ENCODE data around the gene RAP1GAP. TPM values are rescaled to one million over a fixed set of nuclear protein-coding genes. Genes with fewer than 3 reads are reported as not detected.

RAP1GAP gene
- total RNA-seq, 2 experiments from 2014 or later = 0.37 to 0.69 TPM

DNA sequence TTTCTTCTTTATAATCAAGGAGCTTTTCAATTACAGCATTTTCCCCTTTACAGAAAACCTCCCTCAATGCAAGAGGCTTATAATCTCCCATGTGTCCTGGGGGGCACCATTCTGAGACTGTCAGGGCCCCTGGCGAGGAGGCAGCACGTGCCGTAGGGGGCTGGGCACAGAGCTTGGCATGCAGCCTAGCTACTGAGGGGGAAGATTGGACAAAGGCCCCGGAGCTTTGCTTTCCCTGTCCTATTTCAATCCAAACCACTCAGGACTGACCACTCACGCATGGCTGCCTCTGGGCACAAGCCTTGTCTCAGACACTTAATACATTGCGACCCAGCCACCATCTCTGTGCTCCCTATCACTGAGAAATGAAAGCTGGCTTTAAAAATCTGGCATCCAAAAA, 2.8 kb upstream of the RAP1GAP start:
- ATAC-seq (ENCODE audit: low read depth) = no peak
- Mint-ChIP-seq H3K9me3 (no peaks in the 10 kb centered on the region), H3K27me3 (peaks cover 22% of the 10 kb centered on the region), H3K4me3 (no peak overlapping the region), H3K27ac (no peak overlapping the region), H3K36me3 (no peaks in the 10 kb centered on the region), H3K4me1 (peaks cover 6% of the 10 kb centered on the region)
- no peak for DNase-seq
- POLR2A ChIA-PET = interaction anchor here (0.6 kb wide), 1 partner anchor 810 kb away, joined by 7 read pairs; no protein-coding TSS in a partner anchor

DNA sequence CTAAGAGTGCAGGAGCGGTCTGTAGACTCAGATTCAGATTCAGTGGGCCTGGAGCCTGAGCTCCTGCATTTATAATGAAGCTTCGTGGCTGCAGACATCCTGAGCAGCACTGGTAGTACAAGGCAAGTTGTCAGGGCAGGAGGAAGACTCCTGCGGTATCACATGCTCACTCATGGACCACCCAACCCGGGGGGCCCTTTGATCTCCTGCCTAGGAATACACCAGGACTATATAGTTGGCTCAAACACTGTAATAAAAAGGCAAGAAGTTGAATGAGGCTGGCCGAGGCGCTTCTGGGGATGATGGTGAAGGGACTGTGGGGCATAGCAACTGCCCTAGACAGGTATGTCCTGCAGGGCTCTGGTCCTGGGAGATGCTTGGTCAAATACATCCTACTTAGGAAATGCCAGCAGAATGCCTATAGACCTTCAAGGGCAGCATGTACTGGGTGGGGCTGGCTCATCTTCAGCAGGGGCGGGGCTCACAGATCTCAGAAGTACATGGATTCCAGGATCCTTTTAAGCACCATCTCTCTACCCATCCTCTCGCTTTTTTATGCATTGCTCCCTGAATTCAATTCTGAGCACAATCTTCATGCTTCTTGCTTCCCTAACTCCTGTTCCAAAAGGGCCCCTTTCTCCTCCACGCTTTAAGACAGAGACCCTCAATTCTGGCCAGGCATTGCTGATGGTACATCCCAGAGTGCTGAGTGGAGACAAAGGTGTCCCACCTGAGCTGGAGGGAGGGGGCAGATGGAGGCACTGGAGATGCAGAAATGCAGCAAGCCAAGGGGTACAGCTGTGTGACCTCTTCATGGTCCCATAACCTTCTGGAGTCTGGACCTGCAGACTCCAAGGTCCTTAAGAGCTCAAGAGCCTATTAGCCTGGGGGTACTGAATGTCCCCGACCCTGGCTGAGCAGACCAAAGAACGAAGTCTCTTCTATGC, 2.1 kb upstream of the RAP1GAP start:
- Mint-ChIP-seq H3K9me3 (no peaks in the 10 kb centered on the region), H3K27ac (no peak overlapping the region), H3K36me3 (no peaks in the 10 kb centered on the region), H3K27me3 (peaks cover 24% of the 10 kb centered on the region), H3K4me1 (peaks cover 8% of the 10 kb centered on the region), H3K4me3 (no peak overlapping the region)
- no peak for ATAC-seq (ENCODE audit: low read depth)
- no peak for DNase-seq
- POLR2A ChIA-PET = interaction anchor here (0.6 kb wide), 1 partner anchor 811 kb away, joined by 7 read pairs; no protein-coding TSS in a partner anchor

DNA sequence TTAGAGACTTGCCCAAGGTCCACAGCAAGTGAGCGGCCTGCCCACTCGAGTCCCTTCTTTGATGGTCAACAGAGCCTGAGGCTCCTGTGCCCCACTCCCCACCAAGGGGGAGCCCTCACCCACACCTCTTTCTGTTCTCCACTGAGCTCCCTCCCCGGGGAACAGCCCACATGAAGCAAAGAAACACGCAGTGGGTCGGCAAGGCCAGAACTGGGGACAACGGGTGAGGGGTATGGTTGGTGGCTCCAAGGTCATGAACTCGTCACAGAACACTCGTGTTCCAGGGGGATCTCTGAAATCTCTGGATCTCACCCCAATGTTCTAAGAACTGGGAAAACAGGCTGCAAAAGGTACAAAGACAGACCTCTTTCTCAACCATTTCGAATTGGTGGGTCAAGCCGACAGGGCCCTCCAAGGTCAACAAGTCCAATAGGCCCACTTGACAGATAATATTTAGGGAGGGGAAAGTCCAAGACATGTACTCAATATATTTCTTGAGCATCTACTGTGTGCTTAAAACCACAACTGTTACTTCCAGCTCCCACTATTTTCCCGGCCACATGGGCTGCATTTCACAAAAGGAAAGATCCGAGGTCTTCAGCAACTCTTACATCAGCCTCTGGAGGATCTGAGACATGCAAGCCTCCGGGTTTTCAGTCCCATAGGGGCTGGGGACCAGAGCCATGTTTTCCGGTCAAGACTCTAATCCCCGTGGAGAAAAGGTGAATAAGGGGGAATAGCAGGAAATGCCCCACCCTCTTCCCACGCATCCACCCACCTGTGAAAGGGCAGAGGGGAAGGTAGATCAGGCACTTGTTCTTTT, 1.1 kb upstream of the RAP1GAP start:
- Mint-ChIP-seq H3K27me3 (peaks cover 25% of the 10 kb centered on the region), H3K27ac (no peak overlapping the region), H3K4me3 (no peak overlapping the region), H3K9me3 (no peaks in the 10 kb centered on the region), H3K4me1 (peaks cover 11% of the 10 kb centered on the region), H3K36me3 (no peaks in the 10 kb centered on the region)
- no peak for DNase-seq
- no peak for ATAC-seq (ENCODE audit: low read depth)
- POLR2A ChIA-PET = no interaction called here

DNA sequence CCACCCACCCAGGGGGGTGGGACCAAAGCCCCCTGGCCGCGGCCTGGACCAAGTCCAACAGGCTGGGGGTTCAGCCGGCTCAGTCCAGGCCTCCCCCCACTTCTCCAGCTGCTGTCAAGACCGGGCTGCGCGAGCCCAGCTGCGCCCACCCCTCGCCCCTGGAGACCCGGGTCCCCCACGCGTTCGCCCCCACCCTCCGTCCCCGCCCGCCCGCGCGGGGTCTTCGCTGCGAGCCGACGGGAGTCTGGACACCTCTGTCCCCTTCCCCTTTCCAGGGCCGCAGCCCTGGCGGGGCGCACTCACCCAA, 253 bp downstream of the RAP1GAP start:
- POLR2A ChIA-PET = interaction anchor here (0.5 to 0.6 kb wide), 2 partner anchors 108 to 392 kb away, joined by 3 to 5 read pairs; no protein-coding TSS in a partner anchor
- ATAC-seq (ENCODE audit: low read depth) (no peak), DNase-seq (no peak)
- H3K36me3 Mint-ChIP-seq = no peaks in the 10 kb centered on the region
- H3K4me3 Mint-ChIP-seq = no peak overlapping the region
- H3K27ac Mint-ChIP-seq = no peak overlapping the region
- H3K4me1 Mint-ChIP-seq = peaks cover 11% of the 10 kb centered on the region
- no peaks in the 10 kb centered on the region for H3K9me3 Mint-ChIP-seq
- peaks cover 30% of the 10 kb centered on the region for H3K27me3 Mint-ChIP-seq

DNA sequence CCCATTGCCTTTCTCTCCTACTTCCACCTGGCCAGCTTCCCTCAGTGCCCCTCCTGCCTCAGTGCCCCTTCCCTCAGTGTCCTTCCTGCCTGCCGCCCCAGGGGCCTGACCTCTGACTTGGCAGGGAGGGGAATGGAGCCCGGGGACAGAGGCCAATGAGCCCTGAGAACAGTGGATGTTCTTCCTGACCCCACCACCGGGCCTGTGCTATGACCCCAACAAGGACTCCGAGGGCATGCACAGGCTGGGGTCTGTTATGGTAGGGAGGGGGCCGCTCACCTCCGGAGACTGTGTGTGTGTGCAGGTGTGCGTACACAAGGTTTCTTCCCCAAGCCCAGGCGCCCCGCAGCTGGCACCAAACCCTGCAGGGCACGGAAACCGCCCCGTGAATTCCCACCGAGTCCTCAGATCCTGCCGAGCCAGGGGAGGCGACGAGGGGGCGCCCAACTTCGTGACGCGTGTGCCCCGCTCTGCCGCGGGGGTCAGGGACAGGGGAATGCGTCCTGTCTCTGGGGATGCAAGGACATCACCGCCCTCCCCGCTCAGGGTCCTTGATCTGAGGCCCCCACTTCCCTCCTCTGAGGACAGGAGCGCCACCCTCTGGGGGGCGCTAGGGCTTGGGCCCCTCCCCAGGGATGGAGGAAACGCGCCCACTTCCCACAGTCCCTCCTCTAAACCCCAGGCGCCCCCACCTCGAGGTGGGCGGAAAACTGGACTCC, 766 bp downstream of the RAP1GAP start:
- Mint-ChIP-seq H3K36me3 (no peaks in the 10 kb centered on the region), H3K9me3 (no peaks in the 10 kb centered on the region), H3K27me3 (peaks cover 30% of the 10 kb centered on the region), H3K27ac (no peak overlapping the region), H3K4me1 (peaks cover 14% of the 10 kb centered on the region), H3K4me3 (no peak overlapping the region)
- DNase-seq = no peak
- POLR2A ChIA-PET = interaction anchor here (0.5 kb wide), 1 partner anchor 108 kb away, joined by 5 read pairs; no protein-coding TSS in a partner anchor
- ATAC-seq (ENCODE audit: low read depth) = no peak

DNA sequence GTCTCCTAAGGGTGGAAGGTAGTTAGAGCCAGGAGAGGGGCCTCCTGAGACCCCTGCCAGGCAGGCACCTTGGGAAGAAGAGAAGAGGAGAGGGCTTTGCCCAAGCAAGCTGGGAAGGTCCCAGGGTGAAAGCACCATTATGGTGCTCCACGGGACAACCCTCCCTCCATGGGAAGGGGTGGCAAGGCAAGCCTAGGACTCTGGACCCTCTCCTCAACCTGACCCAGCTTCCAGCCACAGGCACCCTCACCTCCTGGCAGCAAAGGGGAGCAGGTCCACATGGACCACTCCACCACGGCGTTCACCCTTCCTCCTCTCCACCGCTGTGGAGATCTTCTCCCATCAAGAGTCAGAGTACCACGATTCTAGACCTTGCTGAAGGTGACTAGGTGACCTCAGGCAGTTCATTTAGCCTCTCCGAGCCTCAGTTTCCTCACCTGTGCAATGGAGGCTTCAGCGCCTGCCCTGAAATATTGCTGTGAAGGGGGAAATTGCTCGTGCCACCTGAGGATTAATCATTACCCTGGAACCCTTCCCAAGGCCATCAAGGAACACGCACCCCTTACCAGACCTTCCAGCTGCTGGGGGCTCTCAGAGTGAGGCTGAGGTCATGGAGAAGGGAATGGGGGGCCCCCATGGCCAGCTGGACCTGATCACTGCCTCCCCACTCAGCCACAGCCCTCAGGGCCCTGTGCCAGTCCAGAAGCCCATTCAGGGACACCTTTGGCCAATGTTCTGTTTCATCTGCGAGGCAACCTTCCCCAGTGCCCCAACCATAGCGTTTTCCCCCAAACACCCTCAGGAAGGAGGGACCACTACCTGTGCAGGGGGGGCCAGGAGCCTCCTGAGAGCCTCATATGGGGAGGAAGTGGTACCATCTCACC, 1.6 kb downstream of the RAP1GAP start:
- DNase-seq (no peak), ATAC-seq (ENCODE audit: low read depth) (no peak)
- no peaks in the 10 kb centered on the region for H3K36me3 Mint-ChIP-seq
- POLR2A ChIA-PET = no interaction called here
- H3K27ac Mint-ChIP-seq = no peak overlapping the region
- H3K4me1 Mint-ChIP-seq = peaks cover 14% of the 10 kb centered on the region
- no peaks in the 10 kb centered on the region for H3K9me3 Mint-ChIP-seq
- H3K4me3 Mint-ChIP-seq = no peak overlapping the region
- H3K27me3 Mint-ChIP-seq = peaks cover 34% of the 10 kb centered on the region

DNA sequence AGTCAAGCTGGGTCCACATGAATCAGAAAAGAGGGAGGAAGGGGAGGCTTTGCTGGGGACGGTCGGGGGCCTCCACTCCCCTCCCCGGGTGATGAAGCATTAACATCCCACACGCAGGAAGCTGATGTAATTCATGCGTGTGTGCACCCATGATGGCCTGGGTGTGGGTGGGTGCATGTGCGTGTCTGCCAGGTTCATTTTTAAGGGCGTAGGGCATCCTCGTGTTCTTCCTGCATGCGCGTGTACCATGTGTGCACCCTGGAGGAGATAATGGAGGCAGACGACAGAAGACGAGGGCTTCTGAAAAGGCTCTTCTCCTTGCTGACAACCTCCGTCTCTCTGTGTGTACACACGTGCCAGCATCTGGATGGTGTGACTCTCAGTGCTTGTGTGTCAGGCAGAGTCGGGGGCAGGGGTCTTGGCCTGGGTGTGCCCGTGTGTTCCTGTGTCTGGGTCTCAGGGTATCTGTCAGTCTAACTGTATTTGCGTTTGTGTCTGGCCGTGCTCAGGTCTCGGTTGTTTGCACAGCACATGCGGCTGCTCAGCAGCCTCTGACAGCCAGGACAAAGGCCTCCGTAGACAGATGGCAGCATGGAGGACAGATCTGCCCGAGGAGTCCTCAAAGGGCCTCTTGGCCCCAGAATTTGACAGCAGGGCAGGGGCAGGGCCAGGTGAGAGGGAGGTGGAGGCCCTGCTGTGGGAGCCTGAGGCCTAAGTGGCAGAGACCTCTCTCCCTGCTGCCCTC, 2.4 kb downstream of the RAP1GAP start:
- Mint-ChIP-seq H3K4me1 (peaks cover 14% of the 10 kb centered on the region), H3K27ac (no peak overlapping the region), H3K27me3 (peaks cover 34% of the 10 kb centered on the region), H3K9me3 (no peaks in the 10 kb centered on the region), H3K4me3 (no peak overlapping the region), H3K36me3 (no peaks in the 10 kb centered on the region)
- POLR2A ChIA-PET = interaction anchor here (0.6 kb wide), 1 partner anchor 103 kb away, joined by 3 read pairs; no protein-coding TSS in a partner anchor
- no peak for ATAC-seq (ENCODE audit: low read depth)
- no peak for DNase-seq

DNA sequence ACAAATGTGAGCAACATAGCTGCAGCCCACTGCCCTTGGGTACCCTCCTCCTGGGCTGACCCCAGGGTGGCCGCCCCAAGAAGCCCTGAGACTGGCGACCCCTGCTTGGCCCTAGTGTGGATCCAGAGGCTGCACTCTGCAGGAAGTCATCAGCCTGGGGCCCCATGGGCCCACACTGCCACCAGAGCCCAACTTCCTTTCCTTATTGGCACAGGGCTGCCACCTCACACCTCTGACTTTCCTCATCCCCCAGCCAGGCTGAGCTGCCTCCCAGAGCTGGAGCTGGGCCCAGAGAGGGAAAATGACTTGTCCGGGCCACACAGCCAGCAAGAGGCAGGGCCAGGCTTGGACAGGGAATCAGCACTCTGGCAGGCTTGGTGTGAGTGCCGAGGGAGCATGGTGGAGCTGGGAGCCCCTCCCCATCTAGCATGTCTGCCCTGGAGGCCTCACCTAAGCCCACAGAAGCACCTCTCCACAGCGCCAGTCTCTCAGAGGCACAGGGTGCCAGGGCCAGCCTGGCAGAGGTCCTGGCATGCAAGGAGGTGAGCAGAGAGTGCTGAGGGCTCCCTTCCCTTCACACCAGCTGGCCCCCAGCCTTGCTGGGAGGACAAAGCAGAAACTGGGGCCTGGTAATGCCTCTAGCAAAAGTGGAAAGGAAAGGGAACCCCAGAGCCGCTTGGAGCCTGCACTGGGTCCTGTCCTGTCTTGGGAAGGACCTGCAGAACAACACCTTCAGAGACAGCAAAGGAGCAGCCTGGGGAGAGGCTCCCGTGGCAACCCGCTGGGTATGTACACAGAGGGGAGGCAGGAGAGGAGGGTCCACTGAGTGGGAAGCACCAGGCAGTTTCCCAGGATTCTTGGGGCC, 3.2 kb downstream of the RAP1GAP start:
- peaks cover 42% of the 10 kb centered on the region for H3K27me3 Mint-ChIP-seq
- peaks cover 14% of the 10 kb centered on the region for H3K4me1 Mint-ChIP-seq
- POLR2A ChIA-PET = no interaction called here
- no peak overlapping the region for H3K4me3 Mint-ChIP-seq
- DNase-seq = no peak
- H3K27ac Mint-ChIP-seq = peak overlapping the region; percentile 38
- H3K9me3 Mint-ChIP-seq = no peaks in the 10 kb centered on the region
- no peak for ATAC-seq (ENCODE audit: low read depth)
- no peaks in the 10 kb centered on the region for H3K36me3 Mint-ChIP-seq

DNA sequence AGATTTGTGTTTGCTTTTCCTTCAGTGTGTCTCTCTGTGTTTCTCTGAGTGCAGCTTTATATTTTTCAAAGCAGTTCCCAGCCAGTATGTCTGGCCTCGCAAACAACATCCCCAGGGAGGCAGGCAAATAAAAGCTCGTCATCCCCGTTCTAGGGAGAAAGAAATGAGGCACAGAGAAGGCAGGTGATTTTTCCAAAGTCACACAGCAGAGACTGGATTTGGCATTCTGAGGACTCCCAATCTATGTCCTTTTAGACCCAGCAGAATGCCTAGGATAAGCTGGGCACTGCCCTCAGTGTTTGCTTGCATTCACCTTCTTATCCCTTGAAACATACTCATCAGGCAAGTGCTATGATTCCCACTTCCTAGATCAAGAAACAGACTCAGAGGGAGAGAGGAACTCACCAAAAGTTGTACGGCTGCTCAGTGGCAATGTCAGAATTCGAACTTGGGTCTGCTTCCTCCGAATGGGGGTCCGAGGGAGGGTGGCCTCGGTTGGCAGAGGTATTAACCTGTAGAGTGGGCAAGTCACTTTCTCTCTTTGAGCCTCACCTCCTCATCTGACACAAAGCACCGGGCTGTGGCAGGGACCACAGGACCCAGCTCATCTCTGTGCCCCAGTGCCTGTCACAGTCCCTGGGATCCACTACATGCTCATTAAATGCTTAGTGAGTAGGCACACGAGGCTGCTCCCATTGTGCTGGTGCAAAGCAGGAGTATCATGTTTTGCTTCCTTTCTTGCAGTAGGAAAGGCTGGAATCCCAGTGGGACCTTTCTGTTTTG, 4.2 kb downstream of the RAP1GAP start:
- Mint-ChIP-seq H3K9me3 (no peaks in the 10 kb centered on the region), H3K4me3 (no peak overlapping the region), H3K4me1 (peaks cover 14% of the 10 kb centered on the region), H3K27ac (no peak overlapping the region), H3K27me3 (peaks cover 43% of the 10 kb centered on the region), H3K36me3 (no peaks in the 10 kb centered on the region)
- DNase-seq (no peak), ATAC-seq (ENCODE audit: low read depth) (no peak)
- POLR2A ChIA-PET = no interaction called here

DNA sequence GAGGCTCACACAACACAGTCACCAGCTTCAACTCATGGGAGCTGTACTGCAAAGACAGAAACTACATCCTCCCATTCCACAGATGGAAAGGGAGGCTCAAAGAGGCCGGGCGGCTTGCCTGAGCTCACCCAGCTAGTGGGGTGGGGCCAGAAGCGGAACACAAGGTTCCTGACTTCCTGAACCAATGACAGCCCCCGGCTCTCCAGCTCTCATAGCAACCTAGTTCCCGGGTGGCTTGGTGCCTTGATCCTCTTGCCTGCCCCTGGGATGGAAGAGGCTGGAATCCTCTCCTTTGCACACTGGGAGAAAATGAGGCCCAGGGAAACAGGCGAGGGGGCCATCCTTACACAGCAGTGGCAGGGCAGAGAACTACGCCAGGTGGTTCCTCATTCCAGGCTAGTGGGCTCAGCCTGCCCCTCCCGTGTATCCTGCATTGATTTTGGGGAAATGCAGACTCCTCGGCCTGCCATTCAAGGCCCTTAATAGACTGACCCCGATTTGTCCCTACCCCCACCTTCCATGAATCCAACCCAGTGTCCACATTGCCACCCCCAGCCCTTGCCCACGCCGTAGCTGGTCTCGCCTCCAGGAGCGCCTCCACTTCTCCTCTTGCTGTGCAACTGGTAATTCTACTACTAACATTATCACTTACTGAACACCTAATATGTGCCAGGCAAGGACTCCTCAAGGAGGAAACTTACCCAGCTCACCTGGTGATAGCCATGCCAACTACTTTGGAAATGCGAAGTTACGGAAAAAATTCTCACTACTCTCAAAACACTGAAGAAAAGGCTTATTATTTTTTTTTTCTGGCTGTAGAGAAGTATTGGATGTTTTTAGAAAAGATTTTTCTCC, 5.0 kb downstream of the RAP1GAP start:
- Mint-ChIP-seq H3K4me1 (peaks cover 15% of the 10 kb centered on the region), H3K27me3 (peaks cover 46% of the 10 kb centered on the region), H3K27ac (no peak overlapping the region), H3K4me3 (peak overlapping the region; percentile 41), H3K36me3 (no peaks in the 10 kb centered on the region), H3K9me3 (no peaks in the 10 kb centered on the region)
- POLR2A ChIA-PET = no interaction called here
- ATAC-seq (ENCODE audit: low read depth) = no peak
- DNase-seq = no peak
